ENCODE data around the gene ZNF862. TPM values are rescaled to one million over a fixed set of nuclear protein-coding genes. Genes with fewer than 3 reads are reported as not detected.

ZNF862 gene
- total and polyA plus RNA-seq, 10 of the 15 experiments (the other 5 are each of a cell fraction or from before 2014, with no cell fraction given): 0.49 to 7.7 (median 3.5) TPM

DNA sequence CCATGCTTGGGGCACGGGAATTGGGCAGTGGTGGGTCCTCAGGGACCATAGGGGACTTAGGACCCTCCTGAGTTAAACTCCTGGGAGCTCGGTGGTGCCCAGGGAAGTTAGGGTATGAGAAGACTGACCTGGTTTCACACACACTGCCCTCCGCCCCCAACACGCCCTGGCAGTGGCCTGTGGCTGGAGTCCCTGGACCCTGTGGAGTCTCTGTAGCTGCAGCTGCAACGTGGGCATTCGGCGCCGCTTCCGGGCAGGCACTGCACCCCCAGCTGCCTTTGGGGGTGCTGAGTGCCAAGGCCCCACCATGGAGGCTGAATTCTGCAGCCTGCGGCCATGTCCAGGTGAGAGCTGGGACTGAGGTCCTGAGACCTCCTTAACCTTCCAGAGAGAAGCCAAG lies 29.9 kb upstream of the ZNF862 start:
- no peaks in the 10 kb centered on the region for H3K79me2 ChIP-seq (ENCODE audit: control insufficient read depth, insufficient read depth, low read length)
- intact Hi-C loops (cut with micrococcal nuclease; ENCODE audit: unreplicated experiment): no loop called here
- H3K9ac ChIP-seq (ENCODE audit: control insufficient read depth, insufficient read depth, low read length): no peak overlapping the region
- BruUV-seq (replicated peaks): no TSS peak
- ChIA-PET CTCF (no interaction called here), RAD21 (ENCODE audit: unreplicated experiment) (no interaction called here), SMC1A (ENCODE audit: uncharacterized antibody, unreplicated experiment) (no interaction called here), POLR2A (no interaction called here)
- 34% methylated on average over 10 of the region's 10 CpGs for WGBS (ENCODE audit: insufficient coverage, insufficient replicate concordance, low lambda C conversion rate, missing lambda C conversion rate)
- H3K4me1 ChIP-seq (ENCODE audit: control insufficient read depth, insufficient read depth, low read length): no peaks in the 10 kb centered on the region
- no peak overlapping the region for H3K4me3 ChIP-seq
- TF ChIP-seq, protein P1, sequence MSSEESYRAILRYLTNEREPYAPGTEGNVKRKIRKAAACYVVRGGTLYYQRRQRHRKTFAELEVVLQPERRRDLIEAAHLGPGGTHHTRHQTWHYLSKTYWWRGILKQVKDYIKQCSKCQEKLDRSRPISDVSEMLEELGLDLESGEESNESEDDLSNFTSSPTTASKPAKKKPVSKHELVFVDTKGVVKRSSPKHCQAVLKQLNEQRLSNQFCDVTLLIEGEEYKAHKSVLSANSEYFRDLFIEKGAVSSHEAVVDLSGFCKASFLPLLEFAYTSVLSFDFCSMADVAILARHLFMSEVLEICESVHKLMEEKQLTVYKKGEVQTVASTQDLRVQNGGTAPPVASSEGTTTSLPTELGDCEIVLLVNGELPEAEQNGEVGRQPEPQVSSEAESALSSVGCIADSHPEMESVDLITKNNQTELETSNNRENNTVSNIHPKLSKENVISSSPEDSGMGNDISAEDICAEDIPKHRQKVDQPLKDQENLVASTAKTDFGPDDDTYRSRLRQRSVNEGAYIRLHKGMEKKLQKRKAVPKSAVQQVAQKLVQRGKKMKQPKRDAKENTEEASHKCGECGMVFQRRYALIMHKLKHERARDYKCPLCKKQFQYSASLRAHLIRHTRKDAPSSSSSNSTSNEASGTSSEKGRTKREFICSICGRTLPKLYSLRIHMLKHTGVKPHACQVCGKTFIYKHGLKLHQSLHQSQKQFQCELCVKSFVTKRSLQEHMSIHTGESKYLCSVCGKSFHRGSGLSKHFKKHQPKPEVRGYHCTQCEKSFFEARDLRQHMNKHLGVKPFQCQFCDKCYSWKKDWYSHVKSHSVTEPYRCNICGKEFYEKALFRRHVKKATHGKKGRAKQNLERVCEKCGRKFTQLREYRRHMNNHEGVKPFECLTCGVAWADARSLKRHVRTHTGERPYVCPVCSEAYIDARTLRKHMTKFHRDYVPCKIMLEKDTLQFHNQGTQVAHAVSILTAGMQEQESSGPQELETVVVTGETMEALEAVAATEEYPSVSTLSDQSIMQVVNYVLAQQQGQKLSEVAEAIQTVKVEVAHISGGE (CRISPR knock-in tag; IDR thresholded peaks at IDR 0.05): no peak
- TF ChIP-seq ZNF207 (IDR thresholded peaks at IDR 0.05; ENCODE audit: borderline replicate concordance): no peak
- TF ChIP-seq HCFC1 (IDR thresholded peaks at IDR 0.05; ENCODE audit: low read length): no peak
- no peak for TF ChIP-seq SUZ12 (IDR thresholded peaks at IDR 0.05; ENCODE audit: unreplicated experiment)
- TF ChIP-seq, protein P2, sequence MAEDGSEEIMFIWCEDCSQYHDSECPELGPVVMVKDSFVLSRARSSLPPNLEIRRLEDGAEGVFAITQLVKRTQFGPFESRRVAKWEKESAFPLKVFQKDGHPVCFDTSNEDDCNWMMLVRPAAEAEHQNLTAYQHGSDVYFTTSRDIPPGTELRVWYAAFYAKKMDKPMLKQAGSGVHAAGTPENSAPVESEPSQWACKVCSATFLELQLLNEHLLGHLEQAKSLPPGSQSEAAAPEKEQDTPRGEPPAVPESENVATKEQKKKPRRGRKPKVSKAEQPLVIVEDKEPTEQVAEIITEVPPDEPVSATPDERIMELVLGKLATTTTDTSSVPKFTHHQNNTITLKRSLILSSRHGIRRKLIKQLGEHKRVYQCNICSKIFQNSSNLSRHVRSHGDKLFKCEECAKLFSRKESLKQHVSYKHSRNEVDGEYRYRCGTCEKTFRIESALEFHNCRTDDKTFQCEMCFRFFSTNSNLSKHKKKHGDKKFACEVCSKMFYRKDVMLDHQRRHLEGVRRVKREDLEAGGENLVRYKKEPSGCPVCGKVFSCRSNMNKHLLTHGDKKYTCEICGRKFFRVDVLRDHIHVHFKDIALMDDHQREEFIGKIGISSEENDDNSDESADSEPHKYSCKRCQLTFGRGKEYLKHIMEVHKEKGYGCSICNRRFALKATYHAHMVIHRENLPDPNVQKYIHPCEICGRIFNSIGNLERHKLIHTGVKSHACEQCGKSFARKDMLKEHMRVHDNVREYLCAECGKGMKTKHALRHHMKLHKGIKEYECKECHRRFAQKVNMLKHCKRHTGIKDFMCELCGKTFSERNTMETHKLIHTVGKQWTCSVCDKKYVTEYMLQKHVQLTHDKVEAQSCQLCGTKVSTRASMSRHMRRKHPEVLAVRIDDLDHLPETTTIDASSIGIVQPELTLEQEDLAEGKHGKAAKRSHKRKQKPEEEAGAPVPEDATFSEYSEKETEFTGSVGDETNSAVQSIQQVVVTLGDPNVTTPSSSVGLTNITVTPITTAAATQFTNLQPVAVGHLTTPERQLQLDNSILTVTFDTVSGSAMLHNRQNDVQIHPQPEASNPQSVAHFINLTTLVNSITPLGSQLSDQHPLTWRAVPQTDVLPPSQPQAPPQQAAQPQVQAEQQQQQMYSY (CRISPR knock-in tag; IDR thresholded peaks at IDR 0.05): no peak
- TF ChIP-seq RCOR1 (conservative IDR thresholded peaks at IDR 0.05; ENCODE audit: low read depth, low read length): no peak
- ATAC-seq: no peak
- no peaks in the 10 kb centered on the region for H3K27me3 ChIP-seq (replicated peaks in 1 of 2; ENCODE audit: control insufficient read depth in 2 of 2, insufficient read depth in 2 of 2, low read length in 1 of 2)
- H4K20me1 ChIP-seq (ENCODE audit: control insufficient read depth, insufficient read depth): no peaks in the 10 kb centered on the region
- no peak overlapping the region for H3K4me2 ChIP-seq (ENCODE audit: control insufficient read depth, insufficient read depth)
- no peak overlapping the region for H2AFZ ChIP-seq (ENCODE audit: control insufficient read depth, low read depth, low read length)
- no peaks in the 10 kb centered on the region for H3K9me3 ChIP-seq (replicated peaks; ENCODE audit: control insufficient read depth, insufficient read depth, low read length)
- no peak for DNase-seq (ENCODE audit: low read depth, low spot score)
- FAIRE-seq: no peak
- H3K36me3 ChIP-seq (ENCODE audit: control insufficient read depth in 2 of 2, insufficient read depth in 2 of 2, low read length in 1 of 2): no peaks in the 10 kb centered on the region
- no peak overlapping the region for H3K27ac ChIP-seq (ENCODE audit: control insufficient read depth, insufficient read depth)
- in situ Hi-C loops (cut with MboI): no loop called here

Measured in GM12878 (cell line).